Measurements from ENCODE around the gene BCL2A1.

The BCL2A1 gene

DNA sequence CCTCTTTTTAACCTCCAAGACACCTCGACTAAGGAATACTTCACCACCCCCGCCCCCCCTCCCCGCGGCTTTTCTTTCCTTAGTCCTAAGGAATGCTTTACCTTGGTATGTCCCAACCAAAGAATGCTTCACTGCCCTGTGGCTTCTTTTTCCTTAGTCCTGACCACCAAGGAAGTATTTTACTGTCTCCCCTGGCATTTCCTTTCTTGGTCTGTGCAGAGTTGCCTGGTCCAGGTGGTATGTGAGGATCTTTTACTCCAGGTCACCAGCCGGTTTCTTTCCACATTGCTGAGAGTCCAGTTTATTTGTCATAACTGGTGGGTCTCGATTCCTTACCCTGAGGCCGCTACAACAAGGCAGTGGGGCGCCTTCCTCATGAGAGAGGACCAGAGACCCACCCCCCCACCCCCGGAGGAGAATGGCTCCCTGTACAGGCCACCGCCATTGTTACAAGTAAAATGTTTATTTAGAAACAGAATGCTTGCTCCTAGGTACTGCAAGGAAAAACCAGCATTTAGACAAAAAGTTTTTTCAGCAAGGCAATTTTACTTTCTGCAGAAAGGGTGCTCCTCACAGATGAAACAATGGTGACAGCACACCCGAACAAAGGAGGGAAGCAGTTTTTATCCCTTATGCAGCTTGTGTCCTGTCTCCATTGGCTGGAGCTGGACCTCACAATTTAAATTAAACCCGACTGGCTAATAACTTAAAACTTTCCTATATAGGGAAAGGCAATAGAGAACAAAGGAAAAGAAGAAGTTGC, 51.1 kb downstream of the BCL2A1 start:
- TF ChIP-seq, protein P1, sequence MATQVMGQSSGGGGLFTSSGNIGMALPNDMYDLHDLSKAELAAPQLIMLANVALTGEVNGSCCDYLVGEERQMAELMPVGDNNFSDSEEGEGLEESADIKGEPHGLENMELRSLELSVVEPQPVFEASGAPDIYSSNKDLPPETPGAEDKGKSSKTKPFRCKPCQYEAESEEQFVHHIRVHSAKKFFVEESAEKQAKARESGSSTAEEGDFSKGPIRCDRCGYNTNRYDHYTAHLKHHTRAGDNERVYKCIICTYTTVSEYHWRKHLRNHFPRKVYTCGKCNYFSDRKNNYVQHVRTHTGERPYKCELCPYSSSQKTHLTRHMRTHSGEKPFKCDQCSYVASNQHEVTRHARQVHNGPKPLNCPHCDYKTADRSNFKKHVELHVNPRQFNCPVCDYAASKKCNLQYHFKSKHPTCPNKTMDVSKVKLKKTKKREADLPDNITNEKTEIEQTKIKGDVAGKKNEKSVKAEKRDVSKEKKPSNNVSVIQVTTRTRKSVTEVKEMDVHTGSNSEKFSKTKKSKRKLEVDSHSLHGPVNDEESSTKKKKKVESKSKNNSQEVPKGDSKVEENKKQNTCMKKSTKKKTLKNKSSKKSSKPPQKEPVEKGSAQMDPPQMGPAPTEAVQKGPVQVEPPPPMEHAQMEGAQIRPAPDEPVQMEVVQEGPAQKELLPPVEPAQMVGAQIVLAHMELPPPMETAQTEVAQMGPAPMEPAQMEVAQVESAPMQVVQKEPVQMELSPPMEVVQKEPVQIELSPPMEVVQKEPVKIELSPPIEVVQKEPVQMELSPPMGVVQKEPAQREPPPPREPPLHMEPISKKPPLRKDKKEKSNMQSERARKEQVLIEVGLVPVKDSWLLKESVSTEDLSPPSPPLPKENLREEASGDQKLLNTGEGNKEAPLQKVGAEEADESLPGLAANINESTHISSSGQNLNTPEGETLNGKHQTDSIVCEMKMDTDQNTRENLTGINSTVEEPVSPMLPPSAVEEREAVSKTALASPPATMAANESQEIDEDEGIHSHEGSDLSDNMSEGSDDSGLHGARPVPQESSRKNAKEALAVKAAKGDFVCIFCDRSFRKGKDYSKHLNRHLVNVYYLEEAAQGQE (IDR thresholded peaks at IDR 0.05; ENCODE audit: insufficient read depth in 1 of 2, low read depth in 2 of 2, low read length in 2 of 2), result no peak
- TF ChIP-seq POLR2AphosphoS5 (IDR thresholded peaks at IDR 0.05; ENCODE audit: low read depth, low read length), result no peak
- TF ChIP-seq SIN3A (IDR thresholded peaks at IDR 0.05; ENCODE audit: borderline replicate concordance, insufficient read depth, low read length), result no peak
- TF ChIP-seq TAF1 (IDR thresholded peaks at IDR 0.05; ENCODE audit: borderline replicate concordance, insufficient read depth, low read length), result no peak
- no peak for TF ChIP-seq FOXP2 (optimal IDR thresholded peaks at IDR 0.05; ENCODE audit: borderline replicate concordance, extremely low read depth, extremely low read length, insufficient read depth)

DNA sequence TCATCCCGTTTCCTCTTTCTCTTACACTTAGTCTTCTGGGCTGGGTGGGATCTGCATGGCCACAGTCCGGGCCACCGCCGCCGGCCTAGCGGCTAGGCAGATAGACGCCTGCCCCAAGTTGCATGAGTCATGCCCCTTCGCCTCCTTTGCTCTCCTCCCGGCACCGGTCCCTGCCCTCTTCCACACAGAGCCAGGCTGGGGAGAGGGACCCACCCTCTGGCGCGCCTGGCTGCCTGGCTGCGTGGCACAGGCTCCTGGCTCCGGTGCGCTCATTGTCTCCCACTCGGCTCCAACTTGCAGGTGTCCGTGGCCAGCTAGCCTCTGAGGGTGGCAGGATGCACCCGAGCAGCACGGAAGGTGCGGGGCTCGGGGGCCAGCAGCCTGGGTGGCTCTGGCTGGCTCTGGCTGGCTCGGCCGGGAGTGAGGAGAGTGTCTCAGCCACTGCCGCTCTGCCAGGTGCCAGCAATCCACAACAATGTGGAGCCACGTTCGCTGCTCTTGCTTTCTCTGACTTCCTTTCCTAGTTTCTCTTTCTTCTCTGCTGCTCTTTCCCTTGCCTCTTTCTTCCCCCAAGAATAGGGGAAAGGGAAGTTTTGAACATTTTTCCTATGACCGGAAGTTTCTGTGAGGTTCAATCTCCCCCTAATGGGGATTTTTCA, 51.8 kb downstream of the BCL2A1 start:
- no peak for TF ChIP-seq TAF1 (IDR thresholded peaks at IDR 0.05; ENCODE audit: borderline replicate concordance, insufficient read depth, low read length)
- no peak for TF ChIP-seq POLR2AphosphoS5 (IDR thresholded peaks at IDR 0.05; ENCODE audit: low read depth, low read length)
- no peak for TF ChIP-seq SIN3A (IDR thresholded peaks at IDR 0.05; ENCODE audit: borderline replicate concordance, insufficient read depth, low read length)
- no peak for TF ChIP-seq FOXP2 (optimal IDR thresholded peaks at IDR 0.05; ENCODE audit: borderline replicate concordance, extremely low read depth, extremely low read length, insufficient read depth)
- TF ChIP-seq, protein P1 (IDR thresholded peaks at IDR 0.05; ENCODE audit: insufficient read depth in 1 of 2, low read depth in 2 of 2, low read length in 2 of 2), result no peak

DNA sequence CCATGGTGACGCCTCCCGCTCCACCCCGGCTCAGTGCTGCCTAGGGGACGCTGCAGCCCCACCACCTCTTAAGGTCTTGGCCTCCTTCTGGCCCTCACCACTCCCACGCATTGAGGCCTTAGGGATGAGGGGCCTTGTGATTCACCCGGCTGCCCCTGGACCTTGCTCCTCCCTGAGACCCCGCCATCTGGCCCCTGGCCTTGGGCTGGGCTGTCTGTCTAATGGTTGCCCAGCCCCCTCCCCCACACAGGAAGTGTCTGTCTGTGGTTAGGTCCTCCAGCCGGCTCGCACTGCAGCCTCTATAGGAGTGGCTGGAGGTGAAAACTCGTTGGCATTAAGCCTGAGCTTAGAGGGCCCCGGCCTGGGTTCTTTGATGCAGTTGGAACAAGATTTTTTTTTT, 52.7 kb downstream of the BCL2A1 start:
- TF ChIP-seq TAF1 (IDR thresholded peaks at IDR 0.05; ENCODE audit: borderline replicate concordance, insufficient read depth, low read length) (no peak), POLR2AphosphoS5 (IDR thresholded peaks at IDR 0.05; ENCODE audit: low read depth, low read length) (no peak), SIN3A (IDR thresholded peaks at IDR 0.05; ENCODE audit: borderline replicate concordance, insufficient read depth, low read length) (no peak), FOXP2 (optimal IDR thresholded peaks at IDR 0.05; ENCODE audit: borderline replicate concordance, extremely low read depth, extremely low read length, insufficient read depth) (no peak)
- TF ChIP-seq, protein P1 (IDR thresholded peaks at IDR 0.05; ENCODE audit: insufficient read depth in 1 of 2, low read depth in 2 of 2, low read length in 2 of 2), result no peak

DNA sequence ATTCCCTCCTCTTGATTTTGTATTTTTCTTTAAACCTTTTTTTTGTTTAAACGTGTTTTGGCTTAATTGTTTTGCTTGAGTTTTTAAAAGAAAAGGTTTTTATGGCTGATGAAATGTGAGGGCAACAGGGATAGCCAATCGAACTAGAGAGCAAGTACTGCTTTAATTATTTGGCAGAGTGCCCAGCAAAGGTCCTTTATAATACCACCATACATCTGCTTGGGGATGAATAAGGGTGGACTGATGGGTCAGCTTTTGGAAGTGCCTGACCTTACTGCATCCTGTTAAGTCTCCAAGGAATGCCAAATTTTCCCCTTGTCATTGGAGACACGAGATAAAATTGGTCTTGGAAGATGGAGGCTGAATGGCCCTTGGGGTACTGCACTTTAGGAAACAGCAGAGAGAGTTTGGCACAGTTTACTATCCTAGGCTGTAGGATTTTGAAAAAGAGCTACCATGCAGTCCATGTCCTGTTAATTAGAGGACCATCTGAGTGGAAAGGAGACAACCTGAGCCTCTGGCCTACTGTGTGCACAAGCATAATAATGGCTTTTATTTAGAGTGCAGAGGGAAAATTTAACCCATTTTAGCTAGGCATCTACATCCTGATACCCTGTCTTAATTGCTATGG, 54.4 kb downstream of the BCL2A1 start:
- TF ChIP-seq TAF1 (IDR thresholded peaks at IDR 0.05; ENCODE audit: borderline replicate concordance, insufficient read depth, low read length), result no peak
- no peak for TF ChIP-seq POLR2AphosphoS5 (IDR thresholded peaks at IDR 0.05; ENCODE audit: low read depth, low read length)
- no peak for TF ChIP-seq SIN3A (IDR thresholded peaks at IDR 0.05; ENCODE audit: borderline replicate concordance, insufficient read depth, low read length)
- TF ChIP-seq, protein P1 (IDR thresholded peaks at IDR 0.05; ENCODE audit: insufficient read depth in 1 of 2, low read depth in 2 of 2, low read length in 2 of 2), result no peak
- TF ChIP-seq FOXP2 (optimal IDR thresholded peaks at IDR 0.05; ENCODE audit: borderline replicate concordance, extremely low read depth, extremely low read length, insufficient read depth), result no peak

All from PFSK-1 (cell line).